ENCODE results near the gene CGGBP1.
A peak's percentile ranks its signal among the peaks of the same experiment; 100 is the strongest.

Gene CGGBP1, protein sequence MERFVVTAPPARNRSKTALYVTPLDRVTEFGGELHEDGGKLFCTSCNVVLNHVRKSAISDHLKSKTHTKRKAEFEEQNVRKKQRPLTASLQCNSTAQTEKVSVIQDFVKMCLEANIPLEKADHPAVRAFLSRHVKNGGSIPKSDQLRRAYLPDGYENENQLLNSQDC

DNA sequence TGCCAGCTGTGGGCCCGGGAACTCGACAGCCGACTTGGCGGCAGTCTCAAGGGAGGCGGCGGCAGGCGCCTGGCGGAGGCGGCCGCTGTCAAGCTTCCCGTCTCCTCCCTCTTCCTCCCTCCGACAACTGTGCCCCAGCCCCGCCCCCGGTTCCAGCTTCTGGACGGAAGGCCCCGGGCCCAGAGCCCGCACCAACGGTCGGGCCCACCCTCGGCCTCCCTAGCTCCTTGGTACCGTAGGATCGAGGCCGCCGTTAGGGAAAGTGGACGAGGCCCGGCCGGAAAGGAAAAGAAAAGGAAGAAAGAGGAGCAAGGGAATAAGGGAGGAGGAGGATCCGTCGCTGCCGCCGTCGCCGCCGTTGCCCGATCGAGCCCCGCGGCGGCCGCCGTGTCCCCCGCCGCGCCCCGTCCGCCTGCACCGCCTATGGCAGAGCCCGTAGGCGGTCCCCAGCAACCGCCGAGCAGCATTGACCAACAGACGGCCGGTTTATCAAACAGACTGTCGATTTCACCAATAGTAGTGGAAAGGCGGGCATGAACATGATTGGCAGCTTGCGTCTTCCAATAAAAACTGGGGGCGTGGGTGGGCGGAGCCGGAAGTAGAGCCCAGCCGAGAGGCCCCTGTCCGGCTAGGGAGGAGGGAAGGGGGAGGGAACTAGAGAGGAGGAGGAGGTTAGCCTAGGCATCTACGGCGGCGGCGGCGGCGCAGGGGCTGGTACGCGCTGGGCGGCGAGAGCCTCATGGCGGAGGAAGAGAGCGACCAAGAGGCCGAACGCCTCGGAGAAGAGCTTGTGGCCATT lies at the start of gene CGGBP1, which contains the start of gene ZNF654:
Gene CGGBP1 (minus strand): TSS at position 425 of the 799 bp plus-strand sequence. CDS start 3,029 bp downstream, outside the sequence.
Gene ZNF654 (plus strand): TSS at position 675 of the 799 bp plus-strand sequence. CDS start 65 bp downstream, at position 740.
- Mint-ChIP-seq H3K36me3 (ENCODE audit: low read depth) (peaks cover 45% of the 10 kb centered on the region), H3K4me1 (peaks cover 56% of the 10 kb centered on the region), H3K27ac (peak within 1 kb of the TSS; percentile 98), H3K4me3 (peak within 1 kb of the TSS; percentile 98), H3K27me3 (ENCODE audit: low read depth, poor library complexity) (no peaks in the 10 kb centered on the region), H3K9me3 (peaks cover 2% of the 10 kb centered on the region)
- TF ChIP-seq, protein P1, sequence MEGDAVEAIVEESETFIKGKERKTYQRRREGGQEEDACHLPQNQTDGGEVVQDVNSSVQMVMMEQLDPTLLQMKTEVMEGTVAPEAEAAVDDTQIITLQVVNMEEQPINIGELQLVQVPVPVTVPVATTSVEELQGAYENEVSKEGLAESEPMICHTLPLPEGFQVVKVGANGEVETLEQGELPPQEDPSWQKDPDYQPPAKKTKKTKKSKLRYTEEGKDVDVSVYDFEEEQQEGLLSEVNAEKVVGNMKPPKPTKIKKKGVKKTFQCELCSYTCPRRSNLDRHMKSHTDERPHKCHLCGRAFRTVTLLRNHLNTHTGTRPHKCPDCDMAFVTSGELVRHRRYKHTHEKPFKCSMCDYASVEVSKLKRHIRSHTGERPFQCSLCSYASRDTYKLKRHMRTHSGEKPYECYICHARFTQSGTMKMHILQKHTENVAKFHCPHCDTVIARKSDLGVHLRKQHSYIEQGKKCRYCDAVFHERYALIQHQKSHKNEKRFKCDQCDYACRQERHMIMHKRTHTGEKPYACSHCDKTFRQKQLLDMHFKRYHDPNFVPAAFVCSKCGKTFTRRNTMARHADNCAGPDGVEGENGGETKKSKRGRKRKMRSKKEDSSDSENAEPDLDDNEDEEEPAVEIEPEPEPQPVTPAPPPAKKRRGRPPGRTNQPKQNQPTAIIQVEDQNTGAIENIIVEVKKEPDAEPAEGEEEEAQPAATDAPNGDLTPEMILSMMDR (IDR thresholded peaks at IDR 0.05): no peak
- peak; percentile 97 for DNase-seq

DNA sequence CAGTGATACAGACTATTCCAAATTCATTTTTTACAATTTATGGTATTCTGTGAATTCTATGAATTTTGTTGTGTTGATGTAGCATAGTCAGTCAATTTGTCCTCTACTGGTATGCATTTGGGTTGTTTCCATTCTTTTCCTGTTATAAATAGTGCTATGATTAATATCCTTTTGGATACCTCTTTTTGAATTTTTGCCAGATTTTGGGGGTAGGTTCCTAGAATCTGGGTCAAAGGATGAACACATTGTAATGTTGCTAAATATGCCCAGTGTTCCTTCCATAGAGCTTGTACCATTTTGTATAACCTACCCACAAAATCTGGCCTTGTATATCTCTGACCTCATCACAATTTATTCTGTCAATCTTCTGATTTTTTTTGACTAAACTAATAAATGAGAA lies 46.5 kb upstream of the CGGBP1 start:
- no peak for DNase-seq
- peaks cover 25% of the 10 kb centered on the region for H3K9me3 Mint-ChIP-seq
- H3K36me3 Mint-ChIP-seq (ENCODE audit: low read depth): peaks cover 74% of the 10 kb centered on the region
- H3K4me3 Mint-ChIP-seq: no peak overlapping the region
- peaks cover 5% of the 10 kb centered on the region for H3K4me1 Mint-ChIP-seq
- H3K27ac Mint-ChIP-seq: no peak overlapping the region
- H3K27me3 Mint-ChIP-seq (ENCODE audit: low read depth, poor library complexity): no peaks in the 10 kb centered on the region
- TF ChIP-seq, protein P1 (IDR thresholded peaks at IDR 0.05): no peak

DNA sequence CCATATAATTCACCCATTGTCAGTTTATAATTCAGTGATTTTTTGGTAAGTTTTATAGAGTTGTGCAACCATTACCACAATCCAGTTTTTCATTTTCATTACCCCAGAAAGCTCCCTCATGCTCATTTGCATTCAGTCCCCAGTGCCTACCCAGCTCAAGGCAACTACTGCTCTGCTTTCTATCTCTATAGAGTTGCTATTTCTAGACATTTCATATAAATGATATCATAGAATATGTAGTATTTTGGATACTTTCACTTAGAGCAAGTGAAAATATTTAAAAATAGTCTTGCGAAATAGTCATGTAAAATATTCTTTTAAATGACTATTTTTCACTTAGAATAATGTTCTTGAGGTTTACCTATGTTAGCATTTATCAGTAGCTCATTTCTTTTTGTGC lies 42.3 kb upstream of the CGGBP1 start:
- TF ChIP-seq, protein P1 (IDR thresholded peaks at IDR 0.05): no peak
- Mint-ChIP-seq H3K27me3 (ENCODE audit: low read depth, poor library complexity) (peaks cover under 1% of the 10 kb centered on the region), H3K36me3 (ENCODE audit: low read depth) (peaks cover 100% of the 10 kb centered on the region), H3K4me1 (no peaks in the 10 kb centered on the region), H3K4me3 (no peak overlapping the region), H3K9me3 (peaks cover 67% of the 10 kb centered on the region), H3K27ac (no peak overlapping the region)
- DNase-seq: no peak

DNA sequence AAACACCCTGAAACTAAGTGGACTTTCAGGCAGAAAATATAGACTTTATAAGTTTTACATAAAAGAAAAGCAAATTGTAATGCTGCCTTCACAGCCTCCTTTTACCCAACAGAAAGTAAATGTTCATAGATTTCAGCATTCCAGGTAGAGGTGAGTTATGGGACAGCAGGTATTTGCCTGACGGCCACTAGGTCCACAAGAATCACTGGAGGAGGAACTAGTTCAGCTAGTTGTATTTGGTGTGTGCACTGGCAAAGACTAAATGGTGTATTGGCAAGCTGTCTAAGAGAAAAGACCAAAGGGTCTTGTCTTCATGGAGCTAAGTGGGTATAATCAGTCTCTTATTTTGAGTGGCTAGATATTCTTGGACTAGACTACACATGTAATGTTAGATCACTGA lies 34.5 kb upstream of the CGGBP1 start:
- Mint-ChIP-seq H3K9me3 (peaks cover 86% of the 10 kb centered on the region), H3K27ac (no peak overlapping the region), H3K4me3 (no peak overlapping the region)

DNA sequence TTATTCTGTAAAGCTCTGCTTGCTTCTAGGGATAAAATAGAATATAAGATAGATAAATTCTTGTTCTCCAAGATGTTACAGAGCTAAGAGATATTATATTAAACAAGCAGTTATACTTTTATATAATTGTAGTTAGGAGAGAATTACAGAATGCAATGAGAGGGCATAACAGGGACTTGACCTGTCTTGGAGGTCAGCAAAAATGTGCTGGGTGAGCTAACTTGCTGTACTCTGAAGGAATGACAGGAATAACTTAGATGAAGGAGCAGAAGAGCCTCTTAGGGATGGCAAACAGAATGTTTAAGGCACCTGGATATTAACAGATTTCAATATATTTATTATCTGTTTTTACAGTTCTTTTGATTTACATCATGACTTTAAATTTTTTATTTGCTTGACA lies 33.5 kb upstream of the CGGBP1 start:
- peaks cover 100% of the 10 kb centered on the region for H3K36me3 Mint-ChIP-seq (ENCODE audit: low read depth)
- TF ChIP-seq, protein P1 (IDR thresholded peaks at IDR 0.05): no peak
- H3K27me3 Mint-ChIP-seq (ENCODE audit: low read depth, poor library complexity): peaks cover 3% of the 10 kb centered on the region
- H3K4me1 Mint-ChIP-seq: no peaks in the 10 kb centered on the region
- H3K27ac Mint-ChIP-seq: no peak overlapping the region
- peaks cover 83% of the 10 kb centered on the region for H3K9me3 Mint-ChIP-seq
- no peak for DNase-seq
- no peak overlapping the region for H3K4me3 Mint-ChIP-seq

More for the DNA sequence above, 34.5 kb upstream of the CGGBP1 start:
- Mint-ChIP-seq H3K4me1 (no peaks in the 10 kb centered on the region), H3K27me3 (ENCODE audit: low read depth, poor library complexity) (peaks cover 3% of the 10 kb centered on the region), H3K36me3 (ENCODE audit: low read depth) (peaks cover 100% of the 10 kb centered on the region)
- DNase-seq: no peak
- TF ChIP-seq, protein P1 (IDR thresholded peaks at IDR 0.05): no peak

All from nephron progenitor cell (in vitro differentiated cells).